NCI-H187 (cell line): ENCODE results near the gene CFAP52.
"Not testable (repeated sequence)": the region's sequence is repeated elsewhere in the genome, so short reads cannot be mapped to it uniquely, and the experiment has no call there.

Experiments
- DNase-seq, 2 experiments: peaks; one replicate each; lab custom pipeline; 2025; lab: John Stamatoyannopoulos, UW

Gene CFAP52

GRCh38 chr17:9576521-9577372 lies at the start of gene CFAP52:
Gene CFAP52, plus strand, starts transcription at chr17:9576642. Its CDS starts 54 bp downstream, at chr17:9576696.
- peak; percentile 18 to 31 for DNase-seq

- no peak for DNase-seq
Observed at GRCh38 chr17:9527788-9528187, 48.7 kb upstream of the CFAP52 start.

- no peak for DNase-seq
Observed at GRCh38 chr17:9529033-9529700, 47.3 kb upstream of the CFAP52 start.

- no peak for DNase-seq
Observed at GRCh38 chr17:9531034-9531433, 45.4 kb upstream of the CFAP52 start.

- no peak for DNase-seq
Observed at GRCh38 chr17:9532715-9533114, 43.7 kb upstream of the CFAP52 start.

GRCh38 chr17:9533441-9533840 lies 43.0 kb upstream of the CFAP52 start:
- DNase-seq = no peak

- DNase-seq = no peak
Observed at GRCh38 chr17:9536061-9536460, 40.4 kb upstream of the CFAP52 start.

- DNase-seq = no peak
Observed at GRCh38 chr17:9537177-9537776, 39.2 kb upstream of the CFAP52 start.

- no peak for DNase-seq
Observed at GRCh38 chr17:9538626-9539025, 37.8 kb upstream of the CFAP52 start.

GRCh38 chr17:9541718-9542117 lies 34.7 kb upstream of the CFAP52 start:
- no peak for DNase-seq

- DNase-seq = no peak
Observed at GRCh38 chr17:9544221-9544620, 32.2 kb upstream of the CFAP52 start.

GRCh38 chr17:9549215-9549614 lies 27.2 kb upstream of the CFAP52 start:
- DNase-seq = no peak

GRCh38 chr17:9553181-9553580 lies 23.3 kb upstream of the CFAP52 start:
- no peak for DNase-seq

- DNase-seq = no peak
Observed at GRCh38 chr17:9553596-9553995, 22.8 kb upstream of the CFAP52 start.

- not testable (repeated sequence) for DNase-seq
Observed at GRCh38 chr17:9554715-9555114, 21.7 kb upstream of the CFAP52 start.

GRCh38 chr17:9557161-9557755 lies 19.2 kb upstream of the CFAP52 start:
- DNase-seq = no peak

GRCh38 chr17:9557857-9558256 lies 18.6 kb upstream of the CFAP52 start:
- no peak for DNase-seq

- DNase-seq = no peak
Observed at GRCh38 chr17:9564104-9564503, 12.3 kb upstream of the CFAP52 start.

- no peak for DNase-seq
Observed at GRCh38 chr17:9566067-9566466, 10.4 kb upstream of the CFAP52 start.

- not testable (repeated sequence) for DNase-seq
Observed at GRCh38 chr17:9566739-9567138, 9.7 kb upstream of the CFAP52 start.

- no peak for DNase-seq
Observed at GRCh38 chr17:9568004-9568403, 8.4 kb upstream of the CFAP52 start.

GRCh38 chr17:9568957-9569588 lies 7.4 kb upstream of the CFAP52 start:
- no peak for DNase-seq
